Fibroblast of upper back skin (primary cell): ENCODE results near the gene IL1A.
A peak's percentile ranks its signal among the peaks of the same experiment; 100 is the strongest.
"Not testable (repeated sequence)": the region's sequence is repeated elsewhere in the genome, so short reads cannot be mapped to it uniquely, and the experiment has no call there.

Experiments
- DNase-seq: peaks from one replicate; pipeline ENCODE4 v3.0.0-alpha.2; 2013

Gene IL1A, protein sequence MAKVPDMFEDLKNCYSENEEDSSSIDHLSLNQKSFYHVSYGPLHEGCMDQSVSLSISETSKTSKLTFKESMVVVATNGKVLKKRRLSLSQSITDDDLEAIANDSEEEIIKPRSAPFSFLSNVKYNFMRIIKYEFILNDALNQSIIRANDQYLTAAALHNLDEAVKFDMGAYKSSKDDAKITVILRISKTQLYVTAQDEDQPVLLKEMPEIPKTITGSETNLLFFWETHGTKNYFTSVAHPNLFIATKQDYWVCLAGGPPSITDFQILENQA

GRCh38 chr2:112784199-112785189, at the start of gene IL1A:
Gene IL1A (minus strand): TSS chr2:112784493. CDS start chr2:112783770, 723 bp downstream.
- DNase-seq, result peak; percentile 51

DNA sequence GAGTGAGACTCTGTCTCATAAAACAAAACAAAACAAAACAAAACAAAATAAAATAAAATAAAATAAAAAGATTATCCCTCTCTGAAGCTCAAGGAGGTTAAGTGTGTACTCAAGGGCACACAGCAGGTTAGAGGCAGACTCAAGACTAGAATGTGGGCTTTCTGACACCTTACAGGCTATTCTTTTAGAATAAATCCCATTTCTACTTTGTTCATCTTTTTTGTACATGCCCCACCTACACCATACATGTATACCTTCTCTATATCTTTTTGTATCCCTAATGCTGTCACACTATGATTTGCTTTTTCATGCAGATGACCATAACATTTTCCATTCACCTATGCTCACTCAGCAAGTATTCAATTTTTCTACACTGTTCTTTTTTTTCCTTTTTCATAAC, 49.7 kb upstream of the IL1A start:
- DNase-seq, result no peak

- not testable (repeated sequence) for DNase-seq
Measured at GRCh38 chr2:112833639-112833931, 49.3 kb upstream of the IL1A start.

DNA sequence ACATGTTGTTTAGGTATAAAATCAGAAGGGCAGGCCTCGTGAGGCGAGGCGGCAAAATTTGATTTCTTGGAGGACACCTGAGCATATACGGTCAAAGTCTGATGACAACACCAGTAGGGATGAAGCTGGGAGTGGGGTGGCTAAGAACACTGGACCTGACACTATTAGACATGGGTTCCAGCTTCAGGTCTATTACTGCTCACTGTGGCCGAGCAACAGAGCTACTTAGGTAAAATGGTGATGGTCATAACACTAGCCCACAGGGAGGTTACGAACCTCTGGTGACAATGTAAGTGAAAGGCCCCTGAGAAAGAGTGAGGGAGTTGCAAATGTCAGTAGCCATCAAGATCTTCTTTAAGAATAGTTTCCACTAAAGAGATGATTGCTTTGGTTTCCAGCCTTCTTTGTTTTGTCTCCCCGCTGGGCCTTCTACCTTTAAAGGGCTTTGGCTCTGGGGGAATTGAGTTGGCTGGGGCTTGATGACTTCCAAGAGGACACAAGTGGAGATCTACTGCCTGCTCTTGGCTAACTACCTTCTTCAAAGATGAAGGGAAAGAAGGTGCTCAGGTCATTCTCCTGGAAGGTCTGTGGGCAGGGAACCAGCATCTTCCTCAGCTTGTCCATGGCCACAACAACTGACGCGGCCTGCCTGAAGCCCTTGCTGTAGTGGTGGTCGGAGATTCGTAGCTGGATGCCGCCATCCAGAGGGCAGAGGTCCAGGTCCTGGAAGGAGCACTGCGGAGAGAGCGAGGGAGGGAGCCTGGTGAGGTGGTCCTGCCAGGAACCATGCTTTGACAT, 48.7 kb upstream of the IL1A start:
- no peak for DNase-seq

DNA sequence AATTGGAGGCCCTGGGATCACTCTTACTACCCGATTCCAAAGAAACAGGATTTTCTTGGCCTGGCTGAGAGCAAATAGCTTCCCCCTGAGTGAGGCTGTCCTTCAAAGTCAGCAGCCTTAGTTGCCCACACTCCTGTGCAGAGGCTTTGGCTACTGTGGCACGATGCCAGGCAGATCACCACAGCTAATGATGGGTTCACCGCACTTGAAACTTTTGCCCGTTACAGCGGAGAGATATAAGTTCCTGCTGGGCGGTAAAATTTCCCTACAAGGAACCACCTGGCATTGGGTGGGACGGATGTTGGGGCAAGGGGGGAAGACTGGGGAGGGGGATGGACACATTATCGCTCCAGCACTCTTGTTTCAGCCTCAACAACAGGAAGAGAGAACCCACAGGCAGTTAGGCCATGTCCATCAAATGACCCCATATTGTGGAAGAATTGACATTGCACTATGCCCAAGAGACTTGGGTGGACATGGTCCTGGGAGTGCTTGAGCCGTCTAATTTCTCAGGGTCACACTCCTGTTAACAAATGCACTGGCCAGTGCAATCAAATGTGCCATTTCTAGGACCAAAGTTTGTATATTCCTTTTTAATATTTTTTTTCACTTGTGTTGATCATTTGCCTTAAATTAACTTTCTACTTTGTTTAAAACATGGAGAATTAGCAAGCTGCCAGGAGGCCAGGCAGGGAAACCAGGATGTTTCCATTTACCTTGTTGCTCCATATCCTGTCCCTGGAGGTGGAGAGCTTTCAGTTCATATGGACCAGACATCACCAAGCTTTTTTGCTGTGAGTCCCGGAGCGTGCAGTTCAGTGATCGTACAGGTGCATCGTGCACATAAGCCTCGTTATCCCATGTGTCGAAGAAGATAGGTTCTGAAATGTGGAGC, 47.9 kb upstream of the IL1A start:
- DNase-seq, result no peak

DNA sequence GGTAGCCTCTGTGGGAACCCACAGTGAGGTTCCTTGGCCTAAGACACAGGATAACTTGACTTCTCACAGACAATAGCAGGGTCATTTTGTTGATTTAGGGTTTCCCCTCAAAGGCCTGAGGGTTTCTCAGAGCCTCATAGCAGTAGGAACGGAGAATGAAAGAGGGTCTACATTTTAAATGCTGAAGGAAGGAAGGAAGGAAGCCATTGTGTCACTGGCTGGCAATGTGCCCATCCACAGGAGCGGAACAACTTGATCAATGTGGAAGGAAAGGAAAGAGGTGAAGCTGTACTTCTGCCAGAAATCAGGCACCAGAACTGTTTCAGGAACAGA, 47.2 kb upstream of the IL1A start:
- no peak for DNase-seq

DNA sequence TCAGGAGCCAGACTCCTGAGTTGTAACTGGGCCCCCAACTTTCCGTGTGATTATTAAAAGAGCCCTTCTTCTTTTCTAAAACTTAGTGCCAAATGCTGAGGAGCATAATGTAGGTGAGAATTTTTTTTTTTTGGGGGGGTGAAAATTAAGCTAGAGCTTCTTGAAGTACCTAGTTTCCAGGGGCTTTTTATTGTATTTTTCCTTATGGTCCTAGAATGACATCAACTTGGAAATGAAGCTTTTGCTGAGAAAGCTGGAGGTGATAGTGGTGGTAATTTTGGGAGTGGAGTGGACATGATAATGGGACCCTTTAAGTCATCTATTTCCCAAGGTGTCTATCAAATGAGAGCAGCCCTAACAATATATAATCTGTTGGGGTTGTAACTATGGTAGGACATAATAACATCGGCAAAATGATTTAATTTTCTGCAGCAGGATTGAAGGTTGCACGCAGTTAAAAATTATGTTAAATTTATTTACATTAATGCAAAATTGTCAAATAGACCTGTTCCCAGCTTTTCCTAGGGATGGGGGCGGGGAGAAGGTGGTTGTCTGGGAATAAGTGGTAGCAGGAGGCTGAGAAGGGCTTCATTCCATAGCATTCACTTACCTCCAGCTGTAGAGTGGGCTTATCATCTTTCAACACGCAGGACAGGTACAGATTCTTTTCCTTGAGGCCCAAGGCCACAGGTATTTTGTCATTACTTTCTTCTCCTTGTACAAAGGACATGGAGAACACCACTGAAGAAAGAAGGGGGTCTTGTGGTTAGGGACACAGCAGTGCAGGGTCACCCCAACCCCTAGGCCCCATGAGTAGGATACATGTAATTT, 46.6 kb upstream of the IL1A start:
- no peak for DNase-seq

GRCh38 chr2:112829961-112830681, 45.8 kb upstream of the IL1A start:
- no peak for DNase-seq

GRCh38 chr2:112829101-112829960, 45.0 kb upstream of the IL1A start:
- no peak for DNase-seq

GRCh38 chr2:112828251-112828691, 44.0 kb upstream of the IL1A start:
- DNase-seq, result no peak

DNA sequence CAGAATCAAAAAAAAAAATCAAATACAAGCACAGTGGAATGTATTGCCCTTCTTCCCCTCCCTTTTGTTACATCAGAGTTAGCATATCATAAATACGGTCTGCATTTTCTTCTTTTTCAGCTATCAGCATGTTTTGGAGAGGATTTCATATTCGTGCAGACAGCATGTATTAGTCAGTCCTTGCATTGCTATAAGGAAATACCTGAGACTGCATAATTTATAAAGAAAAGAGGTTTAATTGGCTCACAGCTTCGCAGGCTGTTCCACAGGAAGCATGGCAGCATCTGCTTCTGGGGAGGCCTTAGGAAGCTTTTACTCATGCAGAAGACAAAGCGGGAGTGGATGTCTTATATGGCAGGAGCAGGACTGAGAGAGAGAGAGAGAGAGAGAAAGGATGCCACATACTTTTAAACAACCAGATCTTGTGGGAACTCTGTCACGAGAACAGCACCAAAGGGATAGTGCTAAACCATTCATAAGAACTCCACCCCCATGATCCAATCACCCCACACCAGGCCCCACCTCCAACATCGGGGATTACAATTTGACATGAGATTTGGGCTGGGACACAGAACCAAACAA, 43.4 kb upstream of the IL1A start:
- peak; percentile 68 for DNase-seq

DNA sequence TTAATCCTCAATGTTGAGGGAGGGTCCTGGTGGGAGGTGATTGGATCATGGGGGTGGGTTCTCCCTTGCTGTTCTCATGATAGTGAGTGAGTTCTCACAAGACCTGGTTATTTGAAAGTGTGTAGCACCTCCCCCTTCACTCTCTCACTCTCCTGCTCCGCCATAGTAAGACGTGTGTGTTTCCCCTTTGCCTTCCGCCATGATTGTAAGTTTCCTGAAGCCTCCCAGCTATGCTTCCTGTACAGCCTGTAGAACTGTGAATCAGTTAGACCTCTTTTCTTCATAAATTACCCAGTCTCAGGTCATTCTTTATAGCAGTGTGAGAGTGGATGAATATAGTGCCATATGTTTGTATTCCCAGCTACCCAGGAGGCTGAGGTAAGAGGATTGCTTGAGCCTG, 42.7 kb upstream of the IL1A start:
- no peak for DNase-seq

DNA sequence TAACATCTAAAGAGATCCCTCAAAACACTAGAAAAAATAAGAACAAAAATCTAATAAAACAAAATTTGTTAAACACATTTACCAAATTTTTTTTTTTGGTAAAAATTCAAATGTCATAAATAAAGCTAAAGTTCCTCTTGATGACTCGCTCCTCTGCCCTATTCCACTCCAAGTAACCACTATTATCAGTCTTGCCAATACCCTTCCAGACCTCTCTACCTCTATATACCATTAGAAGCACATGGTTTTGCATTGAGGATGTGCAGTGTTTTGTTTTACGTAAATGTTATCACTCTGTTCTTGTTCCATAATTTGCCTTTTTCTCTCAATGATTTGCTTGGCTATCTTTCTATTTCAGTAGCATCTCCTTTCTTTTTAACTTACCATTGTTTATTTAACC, 41.4 kb upstream of the IL1A start:
- no peak for DNase-seq

DNA sequence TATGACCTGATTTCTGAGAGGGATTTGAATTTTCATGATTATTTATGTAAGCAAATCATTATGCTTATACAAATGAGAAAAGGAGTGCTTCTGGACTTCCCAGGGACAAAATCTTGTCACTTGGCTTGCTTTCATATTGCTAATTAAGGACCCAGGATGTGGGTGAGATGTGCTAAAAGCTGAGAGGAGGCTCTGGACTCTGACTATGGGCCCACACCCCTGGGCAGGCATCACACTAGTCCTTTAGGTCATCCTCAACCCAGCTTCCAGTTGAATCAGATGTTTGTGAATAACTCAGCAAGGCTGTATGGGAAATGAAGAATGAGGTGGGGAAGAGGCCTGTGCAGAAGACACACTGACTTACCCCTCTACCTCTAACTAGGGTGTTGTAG, 40.4 kb upstream of the IL1A start:
- no peak for DNase-seq

GRCh38 chr2:112821682-112822081, 37.4 kb upstream of the IL1A start:
- no peak for DNase-seq

- DNase-seq, result no peak
Measured at GRCh38 chr2:112821142-112821541, 36.8 kb upstream of the IL1A start.

DNA sequence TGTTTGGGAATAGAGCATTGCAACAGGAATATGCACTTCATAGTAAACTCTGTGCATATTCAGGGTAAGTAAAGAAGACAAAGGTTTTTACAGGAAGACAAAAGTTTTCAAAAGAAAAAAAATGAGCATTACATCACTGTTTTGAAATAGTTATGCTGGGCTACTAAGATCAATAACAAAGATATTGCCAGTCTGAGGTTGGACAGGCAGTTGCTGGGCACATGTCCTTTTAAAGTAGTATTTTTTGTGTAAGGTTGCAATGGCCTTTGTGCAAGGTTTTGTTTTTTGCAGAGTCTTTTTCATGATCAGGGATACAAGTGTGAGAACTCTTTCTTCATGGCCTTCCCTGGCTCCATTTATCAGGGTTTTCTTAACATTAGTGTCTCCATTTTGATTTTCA, 36.0 kb upstream of the IL1A start:
- no peak for DNase-seq

GRCh38 chr2:112819081-112819480, 34.8 kb upstream of the IL1A start:
- DNase-seq, result no peak

- DNase-seq, result no peak
Measured at GRCh38 chr2:112818094-112818902, 34.0 kb upstream of the IL1A start.
